Measurements from ENCODE around the gene C1QL2. TPM values are rescaled to one million over a fixed set of nuclear protein-coding genes. Genes with fewer than 3 reads are reported as not detected.

Gene C1QL2
- total RNA-seq, 1 experiment from 2014 or later = not detected

DNA sequence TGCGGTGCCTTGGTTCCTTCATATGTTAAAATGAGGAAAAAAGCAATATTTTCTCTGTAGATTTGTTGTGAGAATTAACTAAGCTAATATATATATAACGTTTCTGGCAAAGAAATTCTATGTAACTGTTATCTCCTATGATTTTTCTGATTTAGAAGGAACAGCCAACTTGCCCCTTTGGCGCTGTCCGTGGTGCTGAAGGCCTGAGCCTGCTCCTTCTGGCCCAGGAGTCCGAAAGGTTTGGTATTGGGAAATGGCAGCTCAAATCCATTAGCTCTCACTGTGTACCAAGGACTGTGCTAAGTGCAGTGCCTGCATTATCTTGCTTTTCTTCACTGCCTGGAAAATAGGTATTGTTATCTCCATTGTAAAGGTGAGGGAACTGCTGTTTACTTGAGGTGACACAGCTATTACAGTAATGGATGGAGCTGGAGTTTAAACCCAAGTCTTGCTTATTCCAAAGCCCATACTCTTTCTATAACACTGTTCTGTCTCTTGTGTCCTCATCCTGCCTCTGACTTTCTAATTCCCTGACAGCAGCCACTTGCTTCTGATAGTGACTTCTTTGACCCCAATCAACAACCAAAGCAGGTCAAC, 52.2 kb downstream of the C1QL2 start:
- peaks cover 0 to 17% of the 10 kb centered on the region in 2 experiments; a peak in 1 of 4 replicates for H3K9me3 ChIP-seq (ENCODE audit: control insufficient read depth in 1 of 2, insufficient read depth in 1 of 2, low read depth in 1 of 2, low read length in 2 of 2)
- H3K4me1 ChIP-seq (ENCODE audit: control insufficient read depth in 1 of 2, insufficient read depth in 2 of 2, low read length in 2 of 2) = peaks cover 0 to 6% of the 10 kb centered on the region in 2 experiments; a peak in 2 of 4 replicates
- no peak overlapping the region for H3K27ac ChIP-seq (ENCODE audit: low read depth, low read length)
- H4K20me1 ChIP-seq (ENCODE audit: insufficient read depth) = no peaks in the 10 kb centered on the region
- ATAC-seq (no peak), DNase-seq (ENCODE audit: low read depth, low spot score) (no peak)
- no peak overlapping the region for H2AFZ ChIP-seq (ENCODE audit: low read depth, low read length, poor library complexity, severe bottlenecking)
- ChIA-PET RAD21 (ENCODE audit: low non-redundant PET in 1 of 2, low total read pairs in 2 of 2, uncharacterized antibody in 2 of 2, unreplicated experiment in 2 of 2) (no interaction called here), POLR2A (no interaction called here), CTCF (no interaction called here)
- intact Hi-C loops (cut with micrococcal nuclease) = loop anchor here (5.0 kb wide), 1 partner anchor 61 kb away; no protein-coding TSS in a partner anchor
- TF ChIP-seq, protein P1, sequence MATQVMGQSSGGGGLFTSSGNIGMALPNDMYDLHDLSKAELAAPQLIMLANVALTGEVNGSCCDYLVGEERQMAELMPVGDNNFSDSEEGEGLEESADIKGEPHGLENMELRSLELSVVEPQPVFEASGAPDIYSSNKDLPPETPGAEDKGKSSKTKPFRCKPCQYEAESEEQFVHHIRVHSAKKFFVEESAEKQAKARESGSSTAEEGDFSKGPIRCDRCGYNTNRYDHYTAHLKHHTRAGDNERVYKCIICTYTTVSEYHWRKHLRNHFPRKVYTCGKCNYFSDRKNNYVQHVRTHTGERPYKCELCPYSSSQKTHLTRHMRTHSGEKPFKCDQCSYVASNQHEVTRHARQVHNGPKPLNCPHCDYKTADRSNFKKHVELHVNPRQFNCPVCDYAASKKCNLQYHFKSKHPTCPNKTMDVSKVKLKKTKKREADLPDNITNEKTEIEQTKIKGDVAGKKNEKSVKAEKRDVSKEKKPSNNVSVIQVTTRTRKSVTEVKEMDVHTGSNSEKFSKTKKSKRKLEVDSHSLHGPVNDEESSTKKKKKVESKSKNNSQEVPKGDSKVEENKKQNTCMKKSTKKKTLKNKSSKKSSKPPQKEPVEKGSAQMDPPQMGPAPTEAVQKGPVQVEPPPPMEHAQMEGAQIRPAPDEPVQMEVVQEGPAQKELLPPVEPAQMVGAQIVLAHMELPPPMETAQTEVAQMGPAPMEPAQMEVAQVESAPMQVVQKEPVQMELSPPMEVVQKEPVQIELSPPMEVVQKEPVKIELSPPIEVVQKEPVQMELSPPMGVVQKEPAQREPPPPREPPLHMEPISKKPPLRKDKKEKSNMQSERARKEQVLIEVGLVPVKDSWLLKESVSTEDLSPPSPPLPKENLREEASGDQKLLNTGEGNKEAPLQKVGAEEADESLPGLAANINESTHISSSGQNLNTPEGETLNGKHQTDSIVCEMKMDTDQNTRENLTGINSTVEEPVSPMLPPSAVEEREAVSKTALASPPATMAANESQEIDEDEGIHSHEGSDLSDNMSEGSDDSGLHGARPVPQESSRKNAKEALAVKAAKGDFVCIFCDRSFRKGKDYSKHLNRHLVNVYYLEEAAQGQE (IDR thresholded peaks at IDR 0.05; ENCODE audit: low read depth) = peak; percentile 96
- TF ChIP-seq EZH2phosphoT487 (IDR thresholded peaks at IDR 0.05; ENCODE audit: borderline replicate concordance) = no peak
- TF ChIP-seq JUND (IDR thresholded peaks at IDR 0.05) = no peak
- no peak for TF ChIP-seq TCF7L2 (IDR thresholded peaks at IDR 0.05; ENCODE audit: borderline replicate concordance, extremely low read depth, insufficient read depth, insufficient read length)
- no peak overlapping the region for H3K4me3 ChIP-seq (replicated peaks in 1 of 2; ENCODE audit: low read depth in 1 of 2, low read length in 2 of 2)
- H3K79me2 ChIP-seq (ENCODE audit: insufficient read depth, low read length) = no peaks in the 10 kb centered on the region
- H3K4me2 ChIP-seq (ENCODE audit: low read length) = no peak overlapping the region
- no peaks in the 10 kb centered on the region for H3K36me3 ChIP-seq (ENCODE audit: control insufficient read depth in 1 of 2, insufficient read depth in 2 of 2, low read length in 2 of 2)
- H3K27me3 ChIP-seq (ENCODE audit: insufficient read depth, low read length) = no peaks in the 10 kb centered on the region
- no TSS peak for BruUV-seq (replicated peaks)
- H3K9me2 ChIP-seq (ENCODE audit: insufficient read depth) = no peaks in the 10 kb centered on the region
- no peak overlapping the region for H3K9ac ChIP-seq (ENCODE audit: low read length)

Other genes starting within 250 kb of the C1QL2 start
- 0.54 TPM for gene MARCO, start 216.6 kb downstream of the C1QL2 start, total RNA-seq (2021; ENCODE audit: unreplicated experiment)
- 32.3 TPM for gene STEAP3, start 65.1 kb upstream of the C1QL2 start, total RNA-seq (2021; ENCODE audit: unreplicated experiment)
- gene C2orf76, start 208.1 kb upstream of the C1QL2 start, total RNA-seq (2021; ENCODE audit: unreplicated experiment) = 10.5 TPM
- gene DBI, start 208.2 kb upstream of the C1QL2 start, total RNA-seq (2021; ENCODE audit: unreplicated experiment) = 129 TPM